Effector memory CD4-positive, alpha-beta T cell (primary cell): Measurements from ENCODE around the gene PDXK.

Source experiments
- DNase-seq, 3 donors: peaks; one replicate each; pipeline ENCODE4 v3.0.0-alpha.2; 2020
- H3K27ac ChIP-seq: 2 replicates; pipeline ENCODE4 v1.7.0; 2013; ENCODE audit warnings: mild to moderate bottlenecking, low read length, moderate library complexity; ENCODE audit not compliant: insufficient read depth, poor library complexity, severe bottlenecking
- H3K27me3 ChIP-seq: replicated peaks from 2 replicates; pipeline ENCODE4 v1.7.0; 2013; ENCODE audit warnings: mild to moderate bottlenecking, low read length; ENCODE audit not compliant: insufficient read depth, control insufficient read depth, poor library complexity, severe bottlenecking
- H3K36me3 ChIP-seq: 2 replicates; pipeline ENCODE4 v1.7.0; 2013; ENCODE audit warnings: mild to moderate bottlenecking, low read length, moderate library complexity; ENCODE audit not compliant: control insufficient read depth, insufficient read depth
- H3K4me1 ChIP-seq: 2 replicates; pipeline ENCODE4 v1.7.0; 2013; ENCODE audit warnings: low read length, mild to moderate bottlenecking; ENCODE audit not compliant: control insufficient read depth, insufficient read depth, poor library complexity, severe bottlenecking
- H3K4me3 ChIP-seq: 2 replicates; pipeline ENCODE4 v1.7.0; 2013; ENCODE audit warnings: low read length, low read depth, mild to moderate bottlenecking; ENCODE audit not compliant: insufficient read depth, poor library complexity, severe bottlenecking
- H3K9me3 ChIP-seq: 2 replicates; pipeline ENCODE4 v1.7.0; 2013; ENCODE audit warnings: mild to moderate bottlenecking, low read length, moderate library complexity; ENCODE audit not compliant: control insufficient read depth

PDXK gene

DNA sequence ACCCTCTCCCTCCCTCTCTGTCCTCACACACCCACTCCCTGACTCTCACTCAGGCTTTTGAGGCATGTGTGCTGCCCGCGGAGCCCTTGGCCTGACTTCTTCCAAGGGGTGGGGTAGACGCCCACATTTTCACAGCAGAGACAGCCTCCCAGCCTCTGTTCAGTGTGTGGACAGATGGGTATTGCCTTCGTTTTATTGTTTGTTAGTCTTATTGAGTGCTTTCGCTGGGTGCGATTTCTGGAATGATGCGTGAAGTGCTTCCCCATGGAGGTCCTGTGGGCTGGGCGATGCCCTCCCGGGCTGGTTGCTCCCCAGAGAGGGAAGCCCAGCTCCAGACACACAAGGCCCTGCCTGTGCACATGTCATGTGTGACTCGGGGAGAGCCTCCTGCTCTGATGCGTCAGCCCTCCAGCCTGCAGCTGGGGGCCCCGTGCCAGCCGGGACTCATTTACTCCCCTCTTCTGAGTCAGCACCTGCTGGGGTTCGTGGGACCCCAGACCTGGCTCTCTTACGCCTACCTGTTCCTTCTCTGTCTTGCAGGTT lies 14.7 kb downstream of the PDXK start:
- DNase-seq, result peak in 1 of 3 donors; percentile 41
- no peak overlapping the region for H3K4me3 ChIP-seq
- no peaks in the 10 kb centered on the region for H3K36me3 ChIP-seq
- no peaks in the 10 kb centered on the region for H3K27me3 ChIP-seq
- H3K27ac ChIP-seq, result no peak overlapping the region
- H3K9me3 ChIP-seq, result no peaks in the 10 kb centered on the region
- H3K4me1 ChIP-seq, result peaks cover 2% of the 10 kb centered on the region

DNA sequence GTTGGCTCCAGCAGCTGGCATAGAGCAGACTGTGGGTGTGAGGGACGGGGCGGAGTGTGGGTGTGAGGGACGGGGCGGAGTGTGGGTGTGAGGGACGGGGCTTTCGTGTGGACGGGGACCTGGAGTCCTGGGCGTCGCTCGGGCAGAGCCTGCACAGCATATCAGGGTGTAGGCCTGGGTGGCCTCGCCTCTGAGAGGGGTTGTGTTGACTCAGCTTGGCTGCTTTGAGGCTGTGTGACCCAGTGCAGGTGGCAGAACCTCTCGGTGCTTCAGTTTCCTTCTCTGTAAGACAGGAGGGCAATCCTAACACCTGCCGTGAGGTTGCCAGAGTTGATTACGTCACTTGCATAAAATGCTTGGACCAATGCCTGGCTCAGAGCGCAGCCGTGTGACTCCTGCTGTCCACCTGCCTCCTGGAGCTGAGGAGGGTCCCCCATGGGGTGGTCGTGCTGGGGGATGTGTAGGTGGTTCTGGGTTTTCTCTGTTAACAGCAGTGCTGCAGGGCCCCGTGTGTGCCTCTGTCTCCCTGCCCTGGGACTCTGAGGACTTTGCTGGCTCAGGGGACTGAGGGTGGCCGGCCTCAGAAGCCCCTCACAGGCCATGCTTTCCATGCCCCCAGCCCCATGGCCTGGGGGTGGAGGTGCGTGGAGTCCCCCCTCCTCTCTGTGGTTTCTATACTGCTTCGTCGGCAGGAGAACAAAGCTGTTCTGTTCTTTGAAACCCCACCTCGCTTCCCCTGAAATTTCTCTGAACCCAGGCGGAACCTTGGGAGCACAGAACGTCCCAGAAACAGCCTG lies 15.4 kb downstream of the PDXK start:
- no peak overlapping the region for H3K27ac ChIP-seq
- H3K36me3 ChIP-seq, result no peaks in the 10 kb centered on the region
- no peaks in the 10 kb centered on the region for H3K9me3 ChIP-seq
- H3K27me3 ChIP-seq, result no peaks in the 10 kb centered on the region
- DNase-seq, result peak in 1 of 3 donors; percentile 8
- no peaks in the 10 kb centered on the region for H3K4me1 ChIP-seq
- no peak overlapping the region for H3K4me3 ChIP-seq

DNA sequence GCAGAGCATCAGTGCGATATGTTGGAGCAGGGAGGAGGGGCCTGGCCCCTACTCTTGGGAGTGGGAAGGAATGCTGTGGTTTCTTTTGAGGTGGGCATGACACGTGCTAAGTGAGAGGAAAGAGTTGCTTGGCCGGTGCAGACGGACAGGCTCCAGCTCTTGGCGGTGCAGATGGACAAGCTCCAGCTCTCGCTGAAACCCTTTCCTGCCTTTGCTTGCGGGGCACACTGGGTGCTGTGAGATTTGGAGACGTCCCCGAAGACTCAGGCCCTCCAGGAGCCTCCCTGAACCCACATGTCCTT lies 15.9 kb downstream of the PDXK start:
- no peaks in the 10 kb centered on the region for H3K27me3 ChIP-seq
- H3K27ac ChIP-seq, result no peak overlapping the region
- no peaks in the 10 kb centered on the region for H3K9me3 ChIP-seq
- H3K4me3 ChIP-seq, result no peak overlapping the region
- no peaks in the 10 kb centered on the region for H3K36me3 ChIP-seq
- H3K4me1 ChIP-seq, result no peaks in the 10 kb centered on the region
- DNase-seq, result no peak

DNA sequence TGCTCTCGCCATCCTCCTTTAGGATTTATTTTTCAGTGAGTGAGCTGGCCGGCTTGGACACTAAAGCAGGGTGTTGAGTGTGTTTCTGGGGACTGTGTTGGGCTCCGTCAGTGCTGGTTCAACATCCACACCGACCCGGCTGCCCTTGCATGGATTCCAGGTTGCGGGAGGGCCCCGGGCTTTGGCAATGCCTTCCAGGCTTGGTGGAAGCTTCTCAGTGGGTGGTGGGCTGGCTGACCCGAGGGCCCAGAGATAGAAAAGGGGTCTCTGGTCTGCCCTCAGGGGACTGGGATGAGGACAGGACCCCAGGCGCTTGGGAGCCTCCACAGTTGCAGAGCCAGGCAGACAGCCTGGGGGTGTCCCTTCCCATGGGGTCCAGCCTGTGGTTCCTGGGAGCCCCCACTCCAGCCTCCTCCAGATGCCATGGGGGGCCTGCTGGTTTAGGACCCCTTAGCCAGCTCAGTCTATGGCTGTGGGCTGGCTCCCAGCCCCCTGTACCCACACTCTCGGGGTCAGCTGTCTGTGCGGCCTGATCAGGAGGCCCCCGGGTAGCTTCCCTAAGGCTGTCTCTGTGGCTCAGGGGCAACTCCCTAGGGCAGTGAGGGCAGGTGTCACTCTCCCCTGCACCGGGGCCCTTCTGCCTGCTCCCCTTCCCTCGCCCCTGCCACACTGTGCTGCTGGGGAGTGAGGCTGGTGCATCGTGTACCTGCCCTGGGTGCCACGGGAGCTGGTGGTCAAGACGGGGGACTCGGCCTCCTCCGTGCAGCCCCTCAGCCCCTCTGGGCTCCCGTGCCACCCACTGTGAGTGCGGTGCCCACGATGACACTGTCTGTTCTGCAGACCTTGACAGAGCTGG lies 16.5 kb downstream of the PDXK start:
- Histone ChIP-seq H3K27ac (no peak overlapping the region), H3K27me3 (no peaks in the 10 kb centered on the region), H3K4me3 (no peak overlapping the region), H3K9me3 (no peaks in the 10 kb centered on the region), H3K36me3 (no peaks in the 10 kb centered on the region), H3K4me1 (no peaks in the 10 kb centered on the region)
- no peak for DNase-seq

DNA sequence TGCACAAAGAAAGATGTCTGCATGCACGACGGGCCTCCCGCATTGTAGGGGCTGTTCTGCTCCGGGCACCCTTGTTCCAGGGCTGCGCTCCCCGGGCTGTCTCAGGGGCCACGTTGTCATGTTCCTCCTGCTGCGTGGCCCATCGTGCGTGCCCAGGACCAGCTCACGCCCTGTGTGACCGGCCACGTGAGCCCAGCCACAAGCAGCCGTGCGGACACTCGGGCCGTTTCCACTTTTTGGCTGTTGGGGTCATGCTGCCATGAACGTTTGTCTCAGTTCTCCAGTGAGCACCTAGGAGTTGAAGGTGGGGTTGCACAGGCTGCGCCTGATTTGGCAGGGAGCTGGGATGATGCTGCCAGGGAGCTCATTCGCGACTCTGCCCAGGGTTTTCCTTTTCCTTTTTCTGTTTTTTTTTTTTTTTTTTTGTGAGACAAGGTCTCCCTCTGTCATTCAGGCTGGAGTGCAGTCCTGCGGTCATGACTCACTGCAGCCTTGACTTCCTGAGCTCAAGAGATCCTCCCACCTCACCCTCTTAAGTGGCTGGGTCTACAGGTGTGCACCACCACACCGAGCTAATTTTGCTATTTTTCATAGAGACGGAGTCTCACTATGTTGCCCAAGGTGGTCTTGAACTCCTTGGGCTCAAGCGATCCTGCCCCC lies 17.4 kb downstream of the PDXK start:
- no peak overlapping the region for H3K27ac ChIP-seq
- no peaks in the 10 kb centered on the region for H3K36me3 ChIP-seq
- H3K9me3 ChIP-seq, result no peaks in the 10 kb centered on the region
- H3K4me3 ChIP-seq, result no peak overlapping the region
- DNase-seq, result no peak
- H3K4me1 ChIP-seq, result no peaks in the 10 kb centered on the region
- no peaks in the 10 kb centered on the region for H3K27me3 ChIP-seq

DNA sequence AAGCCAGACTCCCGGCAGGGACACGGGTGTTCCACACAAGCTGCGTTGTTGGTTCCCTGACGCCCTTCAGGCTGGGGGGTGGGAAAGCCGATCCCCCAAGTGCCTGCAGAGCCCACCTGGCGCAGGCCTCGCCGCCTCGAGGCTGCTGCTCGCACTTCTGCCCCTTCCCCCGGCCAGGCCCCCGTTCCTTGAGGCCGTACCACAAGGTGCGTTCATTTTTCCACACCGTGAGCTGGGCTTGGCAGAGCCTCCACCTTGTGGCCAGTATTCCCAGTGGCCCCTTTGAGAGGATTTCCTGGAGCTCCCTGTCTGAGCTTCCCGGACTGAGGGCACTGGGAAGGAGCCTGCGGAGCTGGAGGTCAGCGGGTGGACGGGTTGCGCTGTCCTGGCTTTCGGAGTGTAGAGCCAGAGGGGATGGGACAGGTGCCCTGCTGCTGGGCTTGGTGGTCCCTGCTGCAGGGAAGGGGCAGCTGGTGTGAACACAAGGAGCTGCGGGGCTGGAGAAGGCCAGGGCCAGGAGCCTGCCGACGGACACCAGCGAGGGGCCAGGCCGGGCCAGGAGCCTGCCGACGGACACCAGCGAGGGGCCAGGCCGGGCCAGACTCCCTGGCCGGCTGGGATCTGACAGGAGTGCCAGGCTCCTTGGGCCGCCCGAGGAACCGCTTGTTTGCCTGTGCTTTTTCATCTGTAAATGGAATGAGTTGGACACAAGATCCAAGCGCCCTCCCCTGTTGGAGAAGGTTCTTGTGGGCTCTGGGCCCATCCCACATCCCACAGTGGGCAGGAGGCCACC lies 18.4 kb downstream of the PDXK start:
- Histone ChIP-seq H3K4me1 (no peaks in the 10 kb centered on the region), H3K27me3 (no peaks in the 10 kb centered on the region), H3K4me3 (no peak overlapping the region), H3K27ac (no peak overlapping the region), H3K36me3 (peaks cover 3% of the 10 kb centered on the region), H3K9me3 (no peaks in the 10 kb centered on the region)
- no peak for DNase-seq

DNA sequence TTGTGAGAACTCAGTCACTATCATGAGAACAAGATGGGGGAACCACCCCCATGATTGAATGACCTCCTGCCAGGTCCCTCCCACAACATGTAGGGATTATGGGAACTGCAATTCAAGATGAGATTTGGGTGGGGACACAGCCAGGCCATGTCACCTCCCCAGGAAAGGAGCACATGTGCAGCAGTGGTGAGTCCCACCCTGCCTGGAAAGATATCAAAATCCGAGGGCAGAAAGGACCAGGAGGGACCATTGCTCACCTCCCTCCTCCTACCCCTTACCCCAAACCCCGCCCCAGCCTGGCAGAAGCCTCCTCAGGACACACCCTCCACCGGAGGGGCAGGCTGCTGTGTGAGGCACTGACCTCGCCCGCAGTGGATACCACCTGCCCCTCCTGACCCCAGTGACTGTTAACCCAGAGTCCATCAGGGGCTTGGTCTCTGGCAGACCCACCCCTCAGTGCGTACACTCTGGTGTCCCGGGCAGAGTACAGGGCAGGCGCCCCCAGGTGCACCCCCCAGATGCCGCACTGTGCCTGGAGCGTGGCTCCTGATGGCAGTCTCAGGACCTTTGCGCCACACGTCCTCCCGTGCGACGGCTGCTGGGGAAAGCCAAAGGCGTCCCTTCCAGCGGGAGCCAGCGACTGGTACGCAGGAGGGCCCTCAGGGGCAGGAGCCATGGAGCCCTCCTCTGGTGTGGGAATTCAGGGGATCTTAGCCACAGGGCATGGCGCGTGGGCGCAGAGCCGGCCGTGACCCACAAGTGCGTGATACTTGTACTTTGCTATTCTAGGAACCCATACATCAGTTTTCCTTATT lies 20.9 kb downstream of the PDXK start:
- no peak for DNase-seq
- no peaks in the 10 kb centered on the region for H3K27me3 ChIP-seq
- no peaks in the 10 kb centered on the region for H3K9me3 ChIP-seq
- H3K27ac ChIP-seq, result no peak overlapping the region
- H3K4me3 ChIP-seq, result no peak overlapping the region
- H3K36me3 ChIP-seq, result peaks cover 14% of the 10 kb centered on the region
- H3K4me1 ChIP-seq, result no peaks in the 10 kb centered on the region

DNA sequence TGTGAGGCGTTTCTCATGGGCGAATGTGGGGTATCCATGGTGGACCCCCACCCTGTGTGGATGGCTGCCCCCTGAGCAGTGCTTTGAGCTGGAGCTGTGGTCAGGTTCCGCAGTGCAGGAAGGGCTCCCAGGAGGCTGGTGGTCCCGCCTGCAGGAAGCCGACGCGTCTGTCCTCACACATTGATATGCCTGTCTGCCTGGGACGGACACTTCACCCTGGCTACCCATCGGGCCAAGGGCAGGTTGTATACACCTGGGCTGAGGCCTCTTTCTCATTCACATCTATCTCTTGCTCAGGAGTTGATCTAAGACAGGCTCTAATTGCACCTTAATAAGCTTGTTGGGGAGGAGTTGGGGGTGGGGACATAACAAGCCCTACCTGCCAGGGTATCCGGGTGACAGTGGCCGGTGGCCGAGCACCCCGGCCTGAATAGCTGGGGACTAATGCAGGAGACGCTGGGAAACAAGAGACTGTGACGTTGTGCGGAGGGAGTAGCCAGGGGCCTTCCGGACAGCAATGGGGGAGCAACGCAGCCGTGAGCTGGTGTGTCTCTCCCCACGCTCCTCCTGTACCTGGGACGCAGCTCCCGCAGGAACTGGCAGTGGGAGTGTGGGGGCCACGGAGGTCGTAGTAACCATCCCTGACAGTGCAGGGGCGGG lies 21.7 kb downstream of the PDXK start:
- H3K4me1 ChIP-seq, result no peaks in the 10 kb centered on the region
- H3K4me3 ChIP-seq, result no peak overlapping the region
- no peak overlapping the region for H3K27ac ChIP-seq
- no peaks in the 10 kb centered on the region for H3K9me3 ChIP-seq
- no peaks in the 10 kb centered on the region for H3K27me3 ChIP-seq
- DNase-seq, result peak in 1 of 3 donors; percentile 65
- H3K36me3 ChIP-seq, result peaks cover 15% of the 10 kb centered on the region
